Measurements from ENCODE around the gene STX8.

STX8 gene

DNA sequence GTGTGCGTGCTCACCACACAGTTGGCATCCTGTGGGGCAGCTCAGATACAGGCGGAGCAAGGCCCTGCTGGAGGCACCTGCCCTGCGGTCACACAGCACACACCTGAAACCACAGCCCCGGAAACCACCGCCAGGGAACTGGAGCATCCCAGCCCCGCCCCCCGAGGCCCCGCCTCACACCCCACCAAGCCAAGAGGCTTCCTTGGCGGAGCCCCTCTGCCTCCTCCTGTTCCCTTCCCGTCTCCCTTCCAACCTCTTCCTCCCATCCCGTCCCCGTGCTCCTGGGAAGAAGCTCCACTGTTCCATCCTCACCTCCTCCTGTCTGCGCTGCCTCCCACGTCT, 348.9 kb downstream of the STX8 start:
- no peak for DNase-seq (ENCODE audit: low spot score)

DNA sequence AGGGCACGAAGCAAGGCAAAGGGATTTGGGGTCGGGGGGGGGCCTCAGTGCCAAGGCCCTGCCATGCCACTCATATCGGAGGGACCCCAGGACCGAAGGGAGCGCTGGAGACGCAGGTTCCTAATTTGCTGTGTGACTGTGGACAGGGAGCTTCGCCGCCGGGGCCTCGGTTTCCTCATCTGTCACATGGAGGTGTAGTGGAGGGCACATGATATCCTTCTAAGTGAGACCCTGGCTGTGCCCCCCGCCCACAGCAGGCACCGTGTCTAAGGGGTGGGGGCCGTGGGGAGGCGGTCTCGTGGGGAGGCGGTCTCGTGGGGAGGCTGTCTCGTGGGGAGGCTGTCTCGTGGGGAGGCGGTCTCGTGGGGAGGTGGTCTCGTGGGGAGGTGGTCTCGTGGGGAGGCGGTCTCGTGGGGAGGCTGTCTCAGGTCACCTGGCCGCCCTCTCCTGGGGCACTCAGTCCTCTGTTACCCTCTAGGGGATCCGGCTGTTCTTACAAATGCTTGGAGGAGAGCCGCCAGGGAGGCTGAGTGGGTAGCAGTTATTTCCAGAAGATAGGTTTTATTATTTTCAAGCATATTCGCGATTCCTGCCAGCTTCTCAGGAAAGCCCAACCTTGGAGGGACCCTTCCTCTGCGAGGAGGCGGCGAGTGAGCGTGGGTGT, 349.4 kb downstream of the STX8 start:
- DNase-seq (ENCODE audit: low spot score) = no peak

DNA sequence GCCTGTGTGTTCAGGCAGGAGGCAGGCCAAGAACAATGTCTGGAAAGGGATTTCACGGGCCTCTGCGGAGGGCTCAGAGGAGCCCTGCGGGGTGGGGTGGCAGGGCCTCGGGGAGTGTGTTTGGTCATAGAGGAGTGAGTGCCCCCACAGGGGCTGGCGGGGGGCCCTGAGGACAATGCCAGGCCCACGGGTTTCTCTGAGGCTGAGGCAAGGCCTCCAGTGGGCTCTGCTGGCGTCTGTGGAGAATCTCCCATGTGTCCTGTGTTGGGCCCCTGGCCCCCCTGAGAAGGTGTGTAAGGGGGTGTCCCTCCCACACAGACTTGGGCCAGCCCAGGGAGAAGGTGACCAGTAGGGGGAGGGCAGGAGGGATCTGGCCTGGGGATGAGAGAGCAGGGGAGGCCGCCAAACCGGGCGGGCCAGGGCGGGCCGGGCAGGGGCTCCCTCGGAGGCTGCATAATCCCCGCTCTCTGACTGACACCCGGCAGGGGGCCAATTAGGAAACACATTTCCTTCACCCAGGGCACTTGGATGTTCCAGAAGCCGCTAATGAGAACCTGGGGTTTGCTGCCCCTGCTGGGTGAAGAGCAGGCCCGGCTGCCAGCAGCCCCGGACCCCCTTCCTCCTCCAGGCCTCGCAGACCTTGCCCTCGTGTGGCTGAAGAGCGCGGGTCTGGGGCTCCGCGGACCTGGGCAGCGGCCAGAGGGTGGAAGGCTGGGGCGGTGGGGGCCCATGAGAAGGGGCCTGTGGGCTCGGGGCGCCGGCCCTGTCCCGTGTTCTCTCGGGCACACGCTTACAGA, 350.1 kb downstream of the STX8 start:
- no peak for DNase-seq (ENCODE audit: low spot score)

DNA sequence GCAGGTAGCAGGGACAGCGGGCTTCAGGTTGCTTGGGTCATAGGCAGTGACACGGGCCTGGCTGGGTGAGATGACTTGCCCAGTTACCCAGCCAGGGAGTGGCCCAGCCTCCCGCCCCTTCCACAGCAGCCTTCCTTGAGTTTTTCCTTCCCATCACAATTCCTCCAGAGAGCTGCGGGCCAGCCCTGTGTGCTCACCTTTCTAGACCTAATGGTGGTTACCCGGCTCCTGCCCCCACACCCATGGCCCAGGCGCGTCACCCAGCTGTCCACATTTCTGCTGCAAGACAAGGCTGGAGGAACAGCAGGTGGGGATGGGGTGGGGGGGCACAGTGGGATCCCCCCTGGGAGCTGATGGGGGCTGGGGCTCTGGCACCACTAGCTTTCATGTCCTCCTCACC, 351.1 kb downstream of the STX8 start:
- no peak for DNase-seq (ENCODE audit: low spot score)

DNA sequence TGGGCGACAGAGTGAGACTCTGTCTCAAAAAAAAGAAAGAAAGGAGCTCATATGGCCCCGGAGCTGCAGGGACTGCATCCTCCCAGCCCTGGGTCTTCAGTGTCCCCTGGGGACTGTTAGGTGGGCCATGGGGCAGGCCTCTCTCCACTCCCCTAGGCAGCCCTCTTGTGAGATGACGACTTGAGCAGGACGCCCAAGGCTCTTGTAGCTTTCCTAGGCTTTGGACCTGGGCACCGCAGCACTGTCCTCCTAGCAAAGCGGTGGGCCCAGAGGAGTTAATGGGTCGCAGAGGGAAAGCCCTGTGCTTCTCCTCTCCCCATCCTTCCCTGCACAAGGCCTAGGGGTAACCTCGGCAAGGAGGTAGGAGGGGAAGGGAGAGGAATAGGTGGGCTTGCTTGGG, 352.1 kb downstream of the STX8 start:
- DNase-seq (ENCODE audit: low spot score) = no peak

DNA sequence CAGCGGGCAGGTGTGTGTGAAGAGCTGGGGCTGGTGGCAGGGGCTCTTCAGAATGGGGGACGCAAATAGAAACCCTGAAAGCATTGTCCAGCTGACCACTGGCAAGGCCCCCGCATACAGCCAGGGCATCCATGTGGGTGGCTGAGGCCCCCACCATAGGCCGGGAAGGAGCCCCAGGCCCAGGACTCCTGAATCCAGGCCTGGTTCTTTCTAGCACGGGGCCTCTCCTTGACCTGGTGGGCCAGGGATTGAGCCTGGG, 353.8 kb downstream of the STX8 start:
- DNase-seq (ENCODE audit: low spot score) = no peak

DNA sequence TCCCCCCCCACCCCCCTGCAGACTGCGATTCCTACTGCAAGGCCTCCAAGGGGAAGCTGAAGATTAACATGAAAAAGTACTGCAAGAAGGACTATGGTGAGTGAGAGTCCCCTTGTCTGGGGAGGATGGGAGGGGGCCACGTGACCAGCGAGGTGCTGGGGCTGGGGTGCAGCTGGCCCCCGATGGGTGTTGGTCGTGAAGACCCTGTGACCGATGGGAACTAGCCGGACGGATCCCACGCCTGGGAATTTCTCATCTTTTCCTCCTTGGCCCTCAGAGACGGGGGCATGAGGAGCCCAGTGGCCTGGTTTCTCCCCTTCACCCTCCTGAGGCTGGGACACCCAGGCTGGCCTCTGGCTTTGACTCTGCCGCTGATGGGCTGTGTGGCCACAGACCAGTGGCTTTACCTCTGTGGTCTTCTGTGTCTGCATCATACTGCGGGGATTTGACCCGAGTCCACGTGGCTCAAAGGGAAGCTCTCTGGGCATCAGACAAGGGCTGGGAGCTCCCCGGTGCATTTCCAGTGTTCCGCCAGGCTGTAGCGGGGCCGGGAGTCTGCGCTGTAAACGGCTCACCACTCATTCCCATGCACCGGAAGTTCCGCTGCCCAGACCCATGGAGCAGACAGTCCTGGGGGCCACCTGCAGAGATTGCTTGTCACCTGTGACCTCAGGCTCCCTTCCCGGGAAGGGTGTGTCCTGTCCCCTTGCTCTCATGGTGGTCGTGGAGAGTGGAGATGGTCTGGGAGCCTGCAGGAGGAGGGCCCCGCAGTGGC, 354.3 kb downstream of the STX8 start:
- no peak for DNase-seq (ENCODE audit: low spot score)

DNA sequence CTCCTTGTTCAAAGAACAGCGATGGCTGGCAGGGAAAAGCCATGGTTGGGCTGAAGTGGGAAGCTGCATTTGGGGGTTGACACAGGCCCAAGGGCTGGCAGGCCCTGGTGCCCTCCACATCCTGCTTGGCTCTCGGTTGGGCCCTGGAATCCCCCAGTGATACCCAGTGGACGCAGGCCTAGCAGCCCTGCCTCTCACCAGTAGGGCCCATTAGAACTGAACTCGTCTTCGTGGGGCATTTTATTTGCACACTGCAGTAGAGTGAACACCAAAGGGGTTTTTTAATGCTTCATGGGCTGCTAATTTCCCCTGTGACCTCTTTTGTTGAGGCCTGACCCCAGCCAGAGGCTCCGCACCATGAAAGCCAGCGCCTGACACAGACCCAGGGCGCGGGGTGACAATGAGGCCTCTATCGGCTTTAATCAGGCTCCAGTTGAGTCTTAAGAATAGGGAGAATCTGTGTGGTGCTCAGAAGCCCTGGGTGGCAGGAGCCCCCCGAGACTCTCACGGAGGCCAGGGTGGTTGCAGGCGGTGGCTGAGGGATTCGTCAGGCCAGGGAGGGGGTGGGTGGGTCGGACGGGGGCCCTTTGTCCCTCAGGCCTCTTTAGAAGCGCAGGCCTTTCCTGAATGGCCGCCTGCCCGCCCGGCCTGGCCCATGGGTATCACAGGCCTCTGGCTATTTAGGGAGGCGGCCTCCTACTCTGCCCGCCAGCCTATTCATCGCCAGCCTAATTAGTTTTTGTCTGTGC, 355.0 kb downstream of the STX8 start:
- no peak for DNase-seq (ENCODE audit: low spot score)

DNA sequence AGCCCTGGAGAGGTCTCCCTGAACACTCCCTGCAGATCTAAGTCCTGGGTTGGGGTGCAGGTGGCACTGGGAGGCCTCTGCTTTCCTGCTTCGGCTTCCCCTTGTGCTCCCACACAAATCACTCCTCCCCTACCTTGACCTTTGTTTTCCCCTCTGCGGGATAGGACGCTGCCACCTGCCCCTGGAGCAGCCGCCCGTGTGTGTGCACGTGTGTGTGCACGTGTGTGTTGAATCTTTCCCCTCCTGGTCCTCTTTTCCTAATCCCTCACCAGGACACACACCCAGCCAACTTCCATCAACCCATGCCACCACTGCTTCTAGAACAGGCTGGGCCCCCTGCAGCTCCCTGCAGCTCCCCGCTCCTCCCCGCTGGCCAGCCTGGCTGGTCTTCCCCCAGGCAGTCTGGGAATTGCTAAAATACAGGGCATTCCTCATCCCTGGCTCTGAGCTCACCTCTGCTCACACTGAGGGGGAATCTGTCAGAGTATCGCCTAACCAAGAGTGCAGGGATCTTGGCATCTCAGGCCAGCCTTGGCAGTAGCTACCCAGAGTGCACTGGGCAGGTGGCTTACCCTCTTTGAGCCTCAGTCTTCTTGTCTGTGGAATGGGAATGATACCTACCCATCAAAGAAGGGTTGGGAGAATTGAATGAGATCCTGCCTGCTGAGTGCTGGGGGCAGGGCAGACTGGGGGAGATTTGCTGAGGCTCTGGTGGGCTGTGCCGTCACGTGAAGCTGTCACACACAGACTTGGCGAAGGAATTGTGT, 355.8 kb downstream of the STX8 start:
- no peak for DNase-seq (ENCODE audit: low spot score)

DNA sequence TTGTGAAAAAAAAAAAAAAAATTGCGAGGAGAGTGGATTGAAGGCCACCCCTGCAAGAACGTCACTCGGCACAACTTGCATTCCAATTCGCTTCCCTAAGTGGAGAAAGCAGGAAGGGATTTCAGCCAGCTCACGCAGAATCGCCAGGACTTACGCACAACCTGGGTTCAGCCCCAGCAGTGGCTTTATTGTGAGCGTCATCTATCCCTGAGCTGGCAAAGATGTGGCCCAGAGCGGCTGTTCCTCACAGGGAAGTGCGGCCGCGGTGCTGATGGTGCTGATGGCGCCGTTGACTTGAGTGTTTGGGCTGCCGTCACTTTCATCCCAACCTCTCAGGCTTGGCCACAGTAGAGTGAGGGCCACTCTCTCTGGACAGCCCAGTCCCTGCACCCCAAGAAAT, 356.7 kb downstream of the STX8 start:
- DNase-seq (ENCODE audit: low spot score) = no peak

DNA sequence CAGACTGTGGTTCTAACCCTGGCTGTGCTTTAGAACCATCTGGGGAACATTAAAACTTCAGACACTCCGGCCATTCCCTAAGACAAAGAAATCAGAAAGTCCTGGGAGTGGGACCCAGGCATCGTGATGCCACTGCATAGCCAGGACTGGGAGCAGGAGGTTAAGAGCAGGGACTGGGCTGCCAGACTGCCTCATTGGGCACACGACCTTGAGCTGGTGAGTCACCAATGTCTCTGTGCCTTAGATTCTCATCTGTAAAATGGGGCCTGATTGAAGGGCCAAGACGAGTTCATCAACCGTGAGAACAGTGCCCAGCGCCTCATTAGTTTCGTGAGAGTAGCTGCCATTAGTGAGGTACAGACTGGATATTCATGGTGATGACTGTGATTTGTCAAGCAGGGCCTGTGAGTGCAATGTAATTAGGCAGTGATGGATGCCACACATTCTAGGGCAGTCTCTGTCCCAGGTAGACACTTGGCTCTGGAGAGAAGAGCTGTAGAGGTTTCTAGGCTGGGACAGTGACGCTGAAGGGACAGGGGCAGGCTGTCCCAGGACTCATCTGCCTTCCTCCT, 357.5 kb downstream of the STX8 start:
- no peak for DNase-seq (ENCODE audit: low spot score)

DNA sequence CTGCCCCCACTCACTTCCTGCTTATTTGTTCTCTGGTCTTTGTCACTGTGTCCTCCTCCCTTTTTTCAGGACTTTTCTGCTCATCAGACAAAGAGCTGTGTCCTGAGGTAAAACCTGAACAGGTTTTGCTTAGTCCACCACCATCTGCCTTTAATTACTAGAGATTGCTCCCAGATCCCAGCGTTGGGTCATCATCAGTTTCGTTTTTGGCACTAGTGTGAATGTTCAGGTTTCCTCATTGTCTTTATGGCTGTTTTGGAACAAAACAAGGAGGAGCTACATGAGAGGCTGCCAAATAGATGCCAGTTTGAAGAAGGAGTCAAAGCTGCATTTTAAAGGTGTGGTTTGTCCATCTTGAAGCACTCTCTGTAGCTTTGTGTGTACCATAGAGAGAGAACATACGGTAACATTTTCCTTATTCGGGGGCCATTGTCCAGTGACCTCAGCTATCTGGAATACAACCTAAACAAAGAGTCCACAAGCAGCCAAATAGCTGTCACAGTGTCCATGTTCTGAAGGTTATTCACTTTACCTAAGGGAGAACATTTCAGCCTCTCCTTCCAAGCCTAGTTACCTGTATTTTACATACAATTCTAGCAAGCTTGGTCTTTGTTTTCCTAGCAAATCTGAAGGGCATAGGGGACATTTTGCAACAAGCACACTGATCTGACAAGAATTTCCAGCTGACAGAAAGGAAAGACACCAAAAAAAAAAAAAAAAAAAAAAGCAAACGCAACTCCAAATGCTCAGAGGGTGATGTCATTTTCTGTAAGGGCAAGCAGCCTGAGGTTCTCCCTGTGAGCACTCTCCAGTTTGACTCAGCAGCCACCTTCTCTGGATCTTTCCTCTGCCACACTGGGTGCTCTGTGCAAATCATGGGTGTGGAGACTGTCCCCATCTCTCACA, 358.2 kb downstream of the STX8 start:
- peak; percentile 79 for DNase-seq (ENCODE audit: low spot score)

DNA sequence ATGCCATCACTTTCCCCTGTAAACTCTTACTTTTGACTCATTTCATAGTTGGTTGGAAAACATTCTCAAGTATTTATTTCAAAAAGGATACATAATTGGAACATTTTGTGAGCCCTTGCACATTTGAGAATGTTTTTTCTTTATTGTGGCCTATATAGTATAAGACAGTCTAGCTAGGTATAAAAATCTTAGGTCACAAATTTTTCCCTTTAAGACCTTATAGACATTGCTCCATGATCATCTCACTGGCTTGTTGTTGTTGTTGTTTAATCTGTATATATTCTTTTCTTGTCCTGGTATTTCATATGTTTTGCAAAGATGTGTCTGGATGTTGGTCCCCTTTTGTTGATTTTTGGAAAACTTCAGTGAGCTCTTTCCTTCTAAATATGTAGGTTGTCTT, 360.2 kb downstream of the STX8 start:
- DNase-seq (ENCODE audit: low spot score) = no peak

DNA sequence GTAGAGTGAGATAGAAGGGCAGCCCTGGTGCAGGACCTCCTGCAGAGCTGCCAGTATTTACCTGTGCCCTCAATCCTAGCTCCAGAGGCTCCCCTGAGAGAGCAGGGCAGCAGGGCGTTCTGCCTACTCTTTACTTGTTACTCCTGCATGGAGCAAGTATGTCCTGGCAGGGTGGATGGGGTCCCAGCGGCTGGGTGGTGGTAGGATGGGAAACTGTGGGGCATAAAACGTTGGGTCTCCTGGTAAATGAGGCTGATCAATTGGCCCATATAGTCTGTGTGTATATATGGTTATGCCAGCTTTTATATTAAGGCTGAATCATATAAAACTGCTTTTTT, 362.3 kb downstream of the STX8 start:
- DNase-seq (ENCODE audit: low spot score) = no peak

DNA sequence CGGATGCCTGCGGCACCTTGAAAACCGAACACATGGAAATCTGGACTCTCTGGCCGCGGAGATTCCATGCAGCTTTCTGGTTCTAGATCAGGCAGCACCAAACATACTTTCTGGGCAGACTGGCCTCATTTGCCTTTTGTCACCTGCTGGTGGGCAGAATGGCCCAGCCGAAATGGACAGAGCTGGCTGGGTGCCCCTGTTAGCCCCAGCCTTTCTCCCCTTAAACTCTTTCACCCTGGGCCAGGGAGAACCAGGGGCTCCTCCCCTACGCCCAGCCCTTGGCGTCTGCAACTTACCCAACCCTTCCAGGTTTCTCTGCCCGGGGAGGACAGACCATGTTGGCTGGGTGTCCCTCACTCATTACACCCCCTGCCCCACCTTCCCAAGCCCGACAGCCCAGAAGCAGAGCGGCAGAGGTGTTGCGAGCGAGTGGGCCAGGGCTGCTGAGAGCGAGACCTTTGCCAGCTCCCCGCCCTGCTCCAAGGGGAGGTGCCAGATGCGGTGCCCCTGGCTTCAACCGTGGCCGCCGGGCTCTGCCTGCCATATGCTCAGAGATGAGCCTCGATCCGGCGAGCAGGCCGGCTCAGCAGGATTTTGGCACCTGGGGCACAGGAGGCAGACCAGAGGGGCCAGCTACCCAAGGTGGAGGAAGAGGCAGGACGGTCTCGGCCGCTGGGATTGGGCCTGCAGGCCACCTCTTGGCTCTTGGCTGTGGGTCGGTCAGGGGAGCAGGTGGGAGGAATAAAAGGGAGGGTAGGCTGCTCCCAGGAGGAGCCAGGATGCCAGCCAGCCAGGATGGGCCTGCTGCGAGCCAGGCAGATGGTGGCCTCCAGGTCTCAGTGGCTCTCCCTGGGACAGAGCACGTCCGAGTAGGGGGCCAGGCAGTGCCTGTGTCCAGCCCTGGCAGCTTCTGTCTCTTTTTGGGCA, 363.0 kb downstream of the STX8 start:
- no peak for DNase-seq (ENCODE audit: low spot score)

DNA sequence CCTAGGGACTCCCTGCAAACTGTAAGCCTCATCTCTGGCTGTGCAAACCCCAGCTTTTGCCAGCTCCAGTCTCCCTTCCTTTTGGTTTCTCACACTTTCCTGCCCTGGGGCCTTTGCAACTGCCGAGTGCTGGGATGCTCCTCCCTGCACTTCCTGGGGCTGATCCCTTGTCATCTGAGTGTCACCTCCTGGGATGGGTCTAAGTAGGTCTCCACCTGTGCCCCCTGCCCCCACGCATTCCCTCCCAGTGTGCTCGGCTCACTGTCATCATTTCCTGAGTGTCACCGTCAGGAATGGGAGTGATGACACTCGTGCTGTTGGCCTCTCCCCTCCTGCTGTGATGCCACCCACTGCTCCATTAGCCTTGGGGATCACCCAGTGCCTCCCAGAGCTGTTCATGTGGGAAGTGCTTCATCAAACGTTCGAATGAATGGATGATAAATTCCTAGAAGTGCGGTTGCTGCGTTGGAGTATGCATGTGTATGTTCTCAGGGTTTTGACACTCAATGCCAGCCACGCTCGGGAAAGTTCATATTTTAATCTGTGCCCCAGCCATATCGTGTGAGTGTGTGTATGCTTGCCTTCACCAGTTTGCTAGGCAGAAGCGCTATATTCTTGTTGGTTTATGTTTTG, 364.4 kb downstream of the STX8 start:
- no peak for DNase-seq (ENCODE audit: low spot score)

DNA sequence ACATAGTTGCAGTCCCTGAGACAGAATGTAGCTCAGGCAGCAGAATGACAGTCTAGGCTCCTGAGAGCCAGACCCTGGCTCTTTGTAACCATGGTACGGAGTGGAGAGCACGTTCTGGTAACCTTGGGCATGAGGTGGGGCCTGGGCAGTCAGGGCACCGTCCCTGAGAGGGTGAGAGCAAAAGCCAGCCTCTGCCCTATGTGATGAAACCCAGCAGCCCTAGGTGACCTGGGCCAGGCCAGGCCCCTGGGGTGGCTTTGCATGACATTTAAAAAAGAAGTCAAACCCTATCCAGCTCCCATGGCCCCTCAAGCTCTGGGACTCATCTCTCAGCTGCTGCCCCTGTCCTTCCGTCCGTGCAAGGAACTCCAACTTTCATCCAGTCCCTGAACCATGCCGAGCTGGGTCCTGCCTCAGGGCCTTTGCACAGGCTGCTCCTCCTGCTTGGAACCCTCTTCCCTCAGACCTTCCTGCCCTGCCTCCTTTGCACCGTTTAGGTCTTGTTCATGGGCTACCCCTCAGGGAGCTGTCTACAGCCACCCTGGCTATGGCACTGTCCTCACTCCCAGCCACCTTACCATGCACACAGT, 365.7 kb downstream of the STX8 start:
- DNase-seq (ENCODE audit: low spot score) = no peak

DNA sequence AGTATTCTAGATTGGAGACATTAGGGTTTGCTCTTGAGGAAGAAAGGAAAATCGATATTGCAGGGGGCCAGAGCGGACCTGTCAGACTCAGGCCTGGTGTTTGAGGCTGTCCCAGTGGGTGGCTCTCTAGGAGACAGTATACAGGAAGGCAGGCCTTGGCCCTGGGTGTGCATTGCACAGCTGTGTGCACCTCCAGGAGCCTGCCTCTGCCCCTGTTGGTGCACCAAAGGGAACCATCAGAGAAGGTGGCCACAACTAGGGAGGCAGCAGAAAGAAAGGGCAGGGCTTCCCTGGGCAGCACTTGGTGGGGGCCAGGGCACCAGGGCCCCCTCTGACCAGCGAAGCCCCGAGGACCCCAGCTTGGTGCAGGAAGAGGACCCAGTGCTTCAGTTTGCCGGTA, 366.3 kb downstream of the STX8 start:
- DNase-seq (ENCODE audit: low spot score) = no peak

Measured in AG08396 (cell line).